GM19035 (cell line): ENCODE data around the gene LARGE1.

Experiments used
- ATAC-seq: cut with Tn5 transposase; IDR thresholded peaks from one replicate; pipeline ENCODE4 v1.9.1; 2021; ENCODE audit not compliant: unreplicated experiment

LARGE1 gene

GRCh38 chr22:33677536-33677935 is 242.7 kb downstream of the LARGE1 start:
- ATAC-seq = no peak

DNA sequence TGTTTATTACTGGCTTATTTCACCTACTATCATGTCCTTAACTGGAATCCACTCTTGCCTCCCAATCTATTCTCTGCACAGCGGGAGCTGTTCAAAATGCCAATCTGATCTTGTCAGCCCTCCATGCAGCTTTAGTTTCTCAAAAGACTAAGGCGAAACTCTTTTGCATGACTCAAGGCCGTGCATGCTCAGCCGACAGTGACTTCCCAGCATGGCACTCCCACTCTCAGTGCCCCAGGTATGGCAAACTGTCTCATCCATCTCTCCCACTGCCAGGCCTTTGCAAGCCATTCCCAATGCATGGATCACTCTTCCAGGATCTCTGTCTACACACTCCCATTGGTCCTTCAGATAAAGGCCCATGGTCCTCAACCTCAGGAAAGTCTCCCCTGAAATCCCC is 245.9 kb downstream of the LARGE1 start:
- ATAC-seq = no peak

GRCh38 chr22:33669746-33670145 is 250.5 kb downstream of the LARGE1 start:
- ATAC-seq = no peak

DNA sequence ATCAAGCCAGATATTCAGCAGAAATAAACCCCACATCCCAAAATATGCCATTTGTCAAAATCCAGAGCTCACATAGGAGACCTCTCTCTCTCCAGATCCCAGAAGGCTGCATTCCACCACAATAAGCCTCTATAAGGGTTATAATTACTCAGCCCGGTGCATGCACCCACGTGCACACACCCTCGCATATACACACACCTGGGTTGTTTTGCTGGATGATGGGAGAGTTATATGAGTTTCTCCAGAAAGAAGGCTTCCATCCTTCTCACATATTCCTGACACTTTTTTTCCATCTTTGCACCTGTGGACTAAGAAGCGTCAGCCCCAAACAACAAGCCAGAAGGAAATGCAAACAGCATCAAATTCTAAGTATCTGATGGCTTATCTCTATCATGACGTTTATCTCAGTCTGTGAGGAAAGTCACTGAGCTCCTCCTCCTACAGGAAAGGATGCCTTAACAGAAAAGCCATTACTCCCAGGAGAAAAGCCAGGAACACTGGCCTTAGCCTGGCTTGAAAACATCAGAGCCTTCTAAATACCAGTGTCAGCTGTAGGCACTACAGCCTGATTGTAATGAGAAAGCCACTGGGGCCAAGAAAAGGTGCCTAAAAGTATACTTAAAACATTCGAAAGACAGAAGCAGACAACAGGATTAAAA is 253.2 kb downstream of the LARGE1 start:
- ATAC-seq = no peak

DNA sequence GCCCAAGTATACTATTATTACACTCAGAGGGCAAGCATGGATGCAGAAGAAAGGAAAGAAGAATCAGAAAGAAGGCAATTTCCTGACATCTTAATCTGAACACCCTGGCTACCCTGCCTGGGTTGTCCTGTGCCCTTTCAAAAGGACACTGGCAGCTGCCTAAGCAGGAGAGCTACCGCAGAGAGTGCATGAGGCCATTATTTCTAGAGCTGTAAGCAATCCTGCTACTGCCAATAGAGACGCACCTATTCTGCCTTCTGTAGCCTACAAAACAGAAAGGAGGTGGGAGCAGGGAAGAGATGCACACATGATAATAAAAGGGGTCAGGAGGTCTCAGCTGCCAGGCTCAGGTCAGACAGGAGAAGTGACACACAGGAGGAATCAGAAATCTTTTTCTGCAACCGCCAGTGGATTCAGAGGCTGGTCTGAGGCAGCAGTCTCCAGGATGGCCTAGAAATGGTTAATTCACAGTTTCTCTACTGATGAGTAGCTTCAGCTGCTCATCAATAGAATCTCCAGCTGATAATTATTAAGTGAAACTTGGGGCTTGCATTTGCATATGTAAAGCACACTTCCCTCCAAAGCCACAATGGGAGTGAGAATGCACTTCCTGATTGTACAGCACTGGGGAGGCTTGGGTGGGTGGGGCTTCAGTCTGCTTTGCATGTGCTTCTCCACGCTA is 253.9 kb downstream of the LARGE1 start:
- no peak for ATAC-seq

- no peak for ATAC-seq
Observed at GRCh38 chr22:33659448-33659847, 260.8 kb downstream of the LARGE1 start.

DNA sequence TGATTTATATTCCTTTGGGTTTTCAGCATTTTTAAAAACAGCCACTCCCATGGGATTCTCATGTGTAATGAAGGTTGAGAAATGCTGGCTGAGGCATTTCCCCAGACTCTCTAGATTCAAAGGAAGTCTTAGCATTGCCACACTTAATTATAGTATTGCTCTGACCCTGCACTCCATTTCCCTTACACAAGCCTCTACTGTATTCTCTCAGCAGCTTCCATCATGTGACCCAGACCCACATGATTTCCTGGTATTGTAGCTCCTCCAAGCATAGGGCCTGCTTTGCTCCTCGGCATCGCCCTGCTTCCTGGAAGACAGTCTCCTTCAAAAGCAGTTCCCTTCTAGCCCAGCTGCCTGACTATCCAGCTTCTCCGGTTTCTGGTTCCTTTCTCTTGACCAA is 261.5 kb downstream of the LARGE1 start:
- ATAC-seq = no peak

- no peak for ATAC-seq
Observed at GRCh38 chr22:33657670-33658069, 262.6 kb downstream of the LARGE1 start.

DNA sequence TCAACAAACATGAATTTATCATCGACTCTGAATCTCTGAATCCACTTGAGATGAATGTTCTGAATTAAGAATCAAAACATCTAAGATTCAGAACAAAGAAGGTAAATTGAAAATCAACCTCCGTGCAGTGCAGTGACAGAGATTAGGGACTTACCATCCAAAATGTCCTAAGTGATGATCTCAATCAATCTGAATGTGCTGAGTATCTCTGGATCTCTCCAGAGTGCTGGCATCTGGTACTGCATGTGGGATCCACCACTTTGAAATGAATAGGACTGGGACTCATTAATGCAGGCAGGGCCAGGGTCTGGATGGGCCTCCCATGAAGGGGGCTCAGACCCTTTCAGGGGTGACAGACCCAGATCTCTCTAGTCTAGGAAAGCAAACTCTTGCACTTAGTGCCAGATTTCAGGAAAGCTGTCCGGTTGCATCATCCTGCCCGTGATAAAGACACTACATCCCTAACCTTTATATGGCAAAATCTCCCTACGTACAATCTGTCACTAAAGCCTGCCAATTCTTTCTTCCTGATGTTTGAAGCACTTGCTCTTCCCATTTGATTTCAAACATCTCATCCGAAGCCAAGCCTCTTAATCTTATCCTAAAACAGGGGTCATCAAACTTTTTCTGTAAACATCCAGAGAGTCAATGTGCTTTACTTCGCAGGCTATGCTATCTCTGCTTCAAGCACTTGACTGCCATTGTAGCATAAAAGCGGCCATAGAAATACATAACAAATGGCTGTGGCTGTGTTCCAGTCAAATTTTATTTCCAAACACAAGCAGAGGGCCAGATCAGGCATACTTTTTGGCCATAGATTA is 263.3 kb downstream of the LARGE1 start:
- no peak for ATAC-seq

- ATAC-seq = no peak
Observed at GRCh38 chr22:33654173-33654895, 265.9 kb downstream of the LARGE1 start.

DNA sequence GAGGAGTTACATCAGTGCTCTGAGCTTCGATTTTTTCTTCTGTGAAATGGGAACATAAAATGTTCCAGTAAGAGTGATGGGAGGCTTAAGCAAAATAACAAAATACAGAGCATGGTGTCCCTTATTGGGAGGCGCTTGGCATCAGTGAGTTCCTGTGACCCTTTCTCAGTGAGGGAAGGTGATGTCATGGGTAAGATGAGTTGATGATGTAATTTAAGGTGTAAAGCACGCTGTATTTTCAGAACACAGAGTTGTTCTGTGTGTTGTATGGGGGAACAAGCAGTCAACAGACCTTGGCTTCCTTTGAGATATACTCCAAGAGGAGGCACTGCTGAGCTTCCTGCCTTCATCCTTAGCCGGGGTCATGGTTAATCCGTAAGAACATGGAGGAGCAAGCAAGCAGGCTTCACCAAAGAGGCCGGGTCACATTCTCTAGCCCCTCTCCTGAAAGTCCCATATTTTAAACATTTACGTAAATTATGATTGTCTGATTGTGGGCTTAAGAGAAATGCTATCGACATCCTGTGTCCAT is 266.7 kb downstream of the LARGE1 start:
- no peak for ATAC-seq

- ATAC-seq = no peak
Observed at GRCh38 chr22:33652615-33653014, 267.7 kb downstream of the LARGE1 start.

GRCh38 chr22:33650244-33650643 is 270.0 kb downstream of the LARGE1 start:
- no peak for ATAC-seq

GRCh38 chr22:33648478-33648877 is 271.8 kb downstream of the LARGE1 start:
- no peak for ATAC-seq

DNA sequence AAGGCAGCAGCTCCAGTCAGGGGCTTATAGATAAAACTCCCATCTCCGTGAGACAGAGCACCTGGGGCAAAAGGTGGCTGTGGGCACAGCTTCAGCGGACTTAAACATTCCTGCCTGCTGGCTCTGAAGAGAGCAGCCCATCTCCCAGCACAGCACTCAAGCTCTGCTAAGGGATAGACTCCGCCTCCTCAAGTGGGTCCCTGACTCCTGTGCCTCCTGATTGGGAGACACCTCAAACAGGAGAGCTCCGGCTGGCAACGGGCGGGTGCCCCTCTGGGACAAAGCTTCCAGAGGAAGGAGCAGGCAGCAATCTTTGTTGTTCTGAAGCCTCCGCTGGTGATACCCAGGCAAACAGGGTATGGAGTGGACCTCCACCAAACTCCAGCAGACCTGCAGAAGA is 279.4 kb downstream of the LARGE1 start:
- ATAC-seq = no peak

DNA sequence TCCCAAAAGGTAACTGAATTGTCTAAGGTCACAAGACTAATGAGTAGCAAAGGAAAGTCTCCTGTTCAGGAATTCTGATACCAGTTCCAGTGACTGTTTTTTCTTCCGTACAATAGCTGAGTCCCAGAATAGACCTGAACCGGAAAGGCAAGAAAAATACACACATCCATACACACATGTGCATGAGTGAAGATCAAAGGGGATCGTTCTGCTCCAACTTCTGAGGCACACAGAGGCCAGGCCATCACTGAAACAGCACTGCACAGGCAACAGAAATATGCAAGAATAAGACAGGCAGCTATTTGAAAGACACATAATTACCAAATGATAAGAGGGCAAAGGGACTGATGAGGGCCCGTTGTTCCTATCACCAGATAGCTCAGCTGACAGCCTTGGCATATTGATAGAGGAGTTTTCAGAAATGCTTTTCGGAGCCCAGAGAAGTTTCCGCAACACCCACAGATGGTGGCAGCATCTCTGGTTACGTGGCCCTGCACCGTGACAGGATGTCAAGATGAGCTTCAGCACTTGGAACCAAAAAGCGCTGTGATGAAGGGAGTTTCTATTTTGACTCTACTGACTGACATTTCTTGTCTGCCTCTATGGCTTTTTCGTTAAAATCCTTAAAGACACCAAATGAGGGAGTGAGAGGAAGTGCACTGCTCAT is 280.6 kb downstream of the LARGE1 start:
- no peak for ATAC-seq

DNA sequence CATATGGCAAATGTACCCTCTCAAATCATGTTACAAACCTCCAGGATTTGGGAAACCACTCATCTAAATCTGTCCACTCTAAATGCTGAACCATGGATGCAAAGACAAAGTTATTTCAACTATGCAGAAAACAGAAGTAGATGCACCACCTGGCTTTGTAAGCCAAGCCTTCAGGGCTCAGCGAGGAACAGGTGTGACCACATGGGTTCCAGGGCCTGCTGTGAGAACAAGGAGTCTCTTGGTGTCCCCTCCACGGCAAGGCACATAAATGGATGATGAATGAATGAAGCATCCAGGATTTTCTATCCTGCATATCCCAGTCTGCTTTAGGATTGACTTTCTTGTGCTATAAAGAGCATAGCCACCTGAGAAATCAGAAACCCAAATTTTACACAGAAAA is 284.5 kb downstream of the LARGE1 start:
- ATAC-seq = no peak

GRCh38 chr22:33631777-33632176 is 288.5 kb downstream of the LARGE1 start:
- ATAC-seq = no peak

DNA sequence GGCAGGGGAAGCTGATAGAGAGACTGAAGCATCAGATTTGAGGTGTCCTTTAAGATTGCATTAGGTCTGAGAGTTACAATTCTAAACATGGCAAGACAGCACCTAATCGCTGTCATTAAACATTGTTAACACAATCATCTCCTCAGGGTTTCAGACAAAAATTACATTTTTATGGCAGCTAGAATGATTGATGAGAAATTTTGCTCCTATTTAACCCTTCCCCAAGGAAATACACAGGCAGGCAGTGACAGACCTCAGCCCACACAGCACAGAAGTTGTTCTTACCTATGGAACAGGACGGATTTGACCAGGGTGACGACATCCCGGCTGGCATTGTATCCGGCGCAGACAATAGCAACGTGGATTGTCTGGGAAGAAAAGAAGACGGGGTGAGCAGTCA is 294.3 kb downstream of the LARGE1 start:
- ATAC-seq = no peak

DNA sequence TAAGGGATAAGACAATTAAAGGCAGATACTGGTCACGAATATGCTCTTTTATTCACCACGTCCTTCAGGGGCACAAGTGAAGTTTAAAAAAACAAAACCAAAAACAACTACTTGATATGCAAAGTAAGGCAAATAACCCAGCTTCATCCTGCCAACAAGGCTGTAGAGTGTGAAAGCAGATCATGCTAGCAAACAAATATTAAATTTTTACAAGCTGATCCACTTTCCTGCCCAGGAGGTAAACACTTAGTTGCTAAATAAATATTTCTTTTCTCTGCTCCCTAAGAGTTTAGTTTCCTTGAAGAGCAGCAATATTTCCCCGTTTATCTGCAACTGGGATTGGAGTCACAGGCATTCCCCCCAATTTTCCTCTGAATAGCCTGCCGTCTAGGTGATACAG is 300.2 kb downstream of the LARGE1 start:
- no peak for ATAC-seq

- ATAC-seq = no peak
Observed at GRCh38 chr22:33606504-33606903, 313.8 kb downstream of the LARGE1 start.
